SK-N-MC (cell line): ENCODE results near the gene SLC25A39.
A peak's percentile ranks its signal among the peaks of the same experiment; 100 is the strongest.

Source experiments
- EZH2 ChIP-seq: fragments of 200-600 bp; sonication (generic); IDR thresholded peaks from one replicate; pipeline ENCODE4 v1.6.1; 2017; ENCODE audit warnings: antibody characterized with exemption
- POLR2AphosphoS5 ChIP-seq: IDR thresholded peaks from 2 replicates; pipeline ENCODE4 v1.6.1; 2012; ENCODE audit warnings: mild to moderate bottlenecking, low read depth, low read length, borderline replicate concordance

GRCh38 chr17:44326861-44327444 is 2.3 kb upstream of the SLC25A39 start:
- TF ChIP-seq EZH2, result no peak
- TF ChIP-seq POLR2AphosphoS5, result peak; percentile 26; the same call in 1 of the 2 replicates
